ENCODE results near the gene KPNA1. TPM values are rescaled to one million over a fixed set of nuclear protein-coding genes. Genes with fewer than 3 reads are reported as not detected.

KPNA1 gene
- total and polyA plus RNA-seq, 2 of the 13 experiments (the other 11 are each of a cell fraction or from before 2014, with no cell fraction given): 15.4 to 30.0 TPM

GRCh38 chr3:122505676-122506075 is 9.1 kb downstream of the KPNA1 start:
- Histone ChIP-seq H3K27me3 (ENCODE audit: control insufficient read depth in 1 of 2, insufficient read depth in 2 of 2, low read length in 2 of 2) (no peaks in the 10 kb centered on the region), H3K4me1 (ENCODE audit: insufficient read depth, low read length) (peaks cover 14% of the 10 kb centered on the region), H3K9me3 (ENCODE audit: low read length) (no peaks in the 10 kb centered on the region), H3K9ac (ENCODE audit: insufficient read depth, low read depth, low read length) (no peak overlapping the region), H3K36me3 (replicated peaks in 1 of 2; ENCODE audit: control insufficient read depth in 1 of 2, insufficient read depth in 2 of 2, low read length in 2 of 2) (no peaks in the 10 kb centered on the region), H3K27ac (ENCODE audit: extremely low read length, insufficient read depth, low read length) (no peak overlapping the region), H3K79me2 (ENCODE audit: insufficient read depth, low read length) (peaks cover 90% of the 10 kb centered on the region), H2AFZ (ENCODE audit: low read length) (no peak overlapping the region), H3K4me2 (ENCODE audit: low read depth, low read length) (no peak overlapping the region), H4K20me1 (ENCODE audit: insufficient read depth, low read length) (peaks cover 12% of the 10 kb centered on the region), H3K4me3 (replicated peaks in 1 of 3; ENCODE audit: insufficient read depth in 1 of 3, low read depth in 2 of 3, low read length in 3 of 3) (no peak overlapping the region)
- POLR2A ChIA-PET: no interaction called here
- CTCF ChIA-PET (ENCODE audit: low intra/inter-chr PET ratio, low total read pairs): no interaction called here
- 81% methylated on average over 2 of the region's 2 CpGs for WGBS (ENCODE audit: low lambda C conversion rate)
- no peak for ATAC-seq
- FAIRE-seq: no peak
- TF ChIP-seq ZZZ3 (CRISPR knock-in tag; IDR thresholded peaks at IDR 0.05; ENCODE audit: borderline replicate concordance) (no peak), IRX3 (CRISPR knock-in tag; IDR thresholded peaks at IDR 0.05; ENCODE audit: borderline replicate concordance, low read depth) (no peak), ZNF746 (CRISPR knock-in tag; IDR thresholded peaks at IDR 0.05) (no peak), ZNF124 (CRISPR knock-in tag; IDR thresholded peaks at IDR 0.05) (no peak), ZBTB4 (CRISPR knock-in tag; IDR thresholded peaks at IDR 0.05; ENCODE audit: borderline replicate concordance) (no peak), NFATC3 (CRISPR knock-in tag; IDR thresholded peaks at IDR 0.05) (no peak), KLF16 (CRISPR knock-in tag; IDR thresholded peaks at IDR 0.05) (no peak), ZNF282 (IDR thresholded peaks at IDR 0.05; ENCODE audit: partially characterized antibody) (no peak), AGO2 (optimal IDR thresholded peaks at IDR 0.05; ENCODE audit: low read depth, low read length) (no peak)
- no peak for DNase-seq (ENCODE audit: low spot score)
- in situ Hi-C loops (cut with HindIII; ENCODE audit: extremely low pct_ligation_motif_present, low pct_unique_long_range_greater_than_20kb) (no loop called here), intact Hi-C loops (cut with micrococcal nuclease; ENCODE audit: unreplicated experiment) (no loop called here)
- no TSS peak for BruUV-seq (replicated peaks)

Measured in HepG2 (cell line).